Putamen (tissue), 1 donor: Measurements from ENCODE around the gene ETNK2.
"Not testable (repeated sequence)": the region's sequence is repeated elsewhere in the genome, so short reads cannot be mapped to it uniquely, and the experiment has no call there.

Source experiments
- DNase-seq: peaks from one replicate; pipeline ENCODE4 v3.0.0-alpha.2; 2016; ENCODE audit warnings: low spot score

Gene ETNK2

GRCh38 chr1:204126386-204126785, 25.5 kb downstream of the ETNK2 start:
- no peak for DNase-seq

- DNase-seq, result no peak
These were observed 26.0 kb downstream of the ETNK2 start for GRCh38 chr1:204125759-204126351.

GRCh38 chr1:204124639-204125038, 27.2 kb downstream of the ETNK2 start:
- DNase-seq, result no peak

GRCh38 chr1:204123376-204123775, 28.5 kb downstream of the ETNK2 start:
- DNase-seq, result no peak

GRCh38 chr1:204121840-204122555, 29.8 kb downstream of the ETNK2 start:
- DNase-seq, result no peak

GRCh38 chr1:204116539-204116938, 35.3 kb downstream of the ETNK2 start:
- DNase-seq, result no peak

GRCh38 chr1:204115116-204115515, 36.7 kb downstream of the ETNK2 start:
- no peak for DNase-seq

- DNase-seq, result no peak
These were observed 37.2 kb downstream of the ETNK2 start for GRCh38 chr1:204114606-204115005.

- DNase-seq, result no peak
These were observed 37.9 kb downstream of the ETNK2 start for GRCh38 chr1:204113896-204114295.

- DNase-seq, result no peak
These were observed 38.7 kb downstream of the ETNK2 start for GRCh38 chr1:204112876-204113730.

GRCh38 chr1:204110894-204111633, 40.8 kb downstream of the ETNK2 start:
- no peak for DNase-seq

- DNase-seq, result no peak
These were observed 43.3 kb downstream of the ETNK2 start for GRCh38 chr1:204108312-204109141.

- DNase-seq, result no peak
These were observed 44.0 kb downstream of the ETNK2 start for GRCh38 chr1:204107892-204108291.

- DNase-seq, result no peak
These were observed 45.0 kb downstream of the ETNK2 start for GRCh38 chr1:204106825-204107224.

GRCh38 chr1:204105131-204105515, 46.7 kb downstream of the ETNK2 start:
- no peak for DNase-seq

- DNase-seq, result no peak
These were observed 47.3 kb downstream of the ETNK2 start for GRCh38 chr1:204104331-204105130.

GRCh38 chr1:204103431-204103741, 48.5 kb downstream of the ETNK2 start:
- no peak for DNase-seq

- DNase-seq, result no peak
These were observed 49.0 kb downstream of the ETNK2 start for GRCh38 chr1:204102739-204103430.

GRCh38 chr1:204102029-204102611, 49.7 kb downstream of the ETNK2 start:
- no peak for DNase-seq

GRCh38 chr1:204099754-204100153, 52.1 kb downstream of the ETNK2 start:
- DNase-seq, result not testable (repeated sequence)
